ENCODE measurements around the gene RABAC1.
A peak's percentile ranks its signal among the peaks of the same experiment; 100 is the strongest.

RABAC1 gene

DNA sequence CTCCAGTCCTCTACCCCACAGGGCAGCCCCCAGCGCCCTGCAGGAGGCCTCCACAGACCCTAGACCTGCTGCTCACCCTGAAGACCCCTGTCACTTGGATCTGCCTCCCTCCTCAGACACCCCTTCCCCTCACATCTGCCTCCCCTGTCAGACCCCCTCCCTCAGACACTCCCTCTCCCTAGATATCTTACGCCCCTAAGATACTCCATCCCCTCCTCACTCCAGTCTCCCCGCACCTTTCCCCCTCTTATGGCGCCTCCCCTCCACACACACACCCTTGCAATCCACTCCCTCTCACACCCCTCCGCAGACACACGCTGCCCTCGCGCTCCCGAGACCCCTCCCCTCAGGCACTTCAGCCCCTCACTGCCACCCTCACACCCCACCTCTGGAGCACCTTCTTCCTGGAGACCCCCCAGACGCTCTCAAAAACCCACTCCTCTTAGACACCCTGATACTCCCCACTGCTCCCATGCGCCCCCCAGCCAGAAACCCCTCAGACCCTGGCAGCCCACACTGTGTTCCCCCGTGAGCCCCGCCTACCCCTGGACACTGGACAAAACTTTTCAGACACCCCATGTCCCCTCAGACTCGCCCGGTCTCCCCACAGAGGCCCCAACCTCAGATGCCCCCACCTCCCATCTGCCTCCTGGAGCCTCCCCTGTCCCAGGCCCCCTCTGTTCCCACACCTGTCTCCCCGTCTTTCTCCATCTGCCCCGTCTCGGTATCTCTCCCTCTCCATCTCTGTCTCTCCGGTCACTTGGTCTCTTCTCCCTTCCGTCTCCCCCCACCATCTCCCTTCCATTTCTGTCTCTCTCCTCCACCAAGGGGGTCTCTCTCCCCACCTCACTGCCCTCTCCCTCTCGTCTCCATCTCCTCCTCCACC lies 45.3 kb downstream of the RABAC1 start:
- DNase-seq = no peak

DNA sequence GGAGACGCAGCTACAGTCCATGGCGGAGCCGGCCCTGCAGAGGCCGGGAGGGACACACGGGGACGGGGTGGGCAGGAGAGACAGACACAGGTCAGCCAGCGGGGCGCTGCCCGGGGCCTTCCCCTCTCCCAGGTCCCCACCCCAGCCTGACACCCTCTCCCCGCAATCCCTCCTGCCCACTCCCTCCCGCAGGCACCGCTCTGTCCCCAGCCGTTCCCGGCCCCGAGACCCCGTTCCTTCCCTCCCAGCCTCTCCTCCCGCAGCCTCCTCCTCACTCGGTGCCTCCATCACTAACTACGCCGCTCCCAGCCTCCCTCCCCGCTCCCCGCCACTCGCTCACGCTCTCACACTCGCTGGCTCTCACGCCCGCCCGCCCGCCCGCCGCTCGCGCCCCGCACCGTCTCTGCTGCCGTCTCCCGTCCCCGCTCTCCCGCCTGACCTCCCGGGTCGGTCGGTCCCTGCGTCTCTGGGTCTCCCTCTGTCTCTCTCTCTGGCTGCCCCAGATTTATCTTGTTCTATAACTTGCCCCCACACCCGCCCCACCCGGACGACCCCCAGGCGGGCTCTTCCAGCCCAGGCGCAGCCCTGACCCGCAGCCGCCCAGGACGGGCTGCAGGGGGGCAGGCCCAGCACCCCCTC lies 46.1 kb downstream of the RABAC1 start:
- peak; percentile 56 for DNase-seq

DNA sequence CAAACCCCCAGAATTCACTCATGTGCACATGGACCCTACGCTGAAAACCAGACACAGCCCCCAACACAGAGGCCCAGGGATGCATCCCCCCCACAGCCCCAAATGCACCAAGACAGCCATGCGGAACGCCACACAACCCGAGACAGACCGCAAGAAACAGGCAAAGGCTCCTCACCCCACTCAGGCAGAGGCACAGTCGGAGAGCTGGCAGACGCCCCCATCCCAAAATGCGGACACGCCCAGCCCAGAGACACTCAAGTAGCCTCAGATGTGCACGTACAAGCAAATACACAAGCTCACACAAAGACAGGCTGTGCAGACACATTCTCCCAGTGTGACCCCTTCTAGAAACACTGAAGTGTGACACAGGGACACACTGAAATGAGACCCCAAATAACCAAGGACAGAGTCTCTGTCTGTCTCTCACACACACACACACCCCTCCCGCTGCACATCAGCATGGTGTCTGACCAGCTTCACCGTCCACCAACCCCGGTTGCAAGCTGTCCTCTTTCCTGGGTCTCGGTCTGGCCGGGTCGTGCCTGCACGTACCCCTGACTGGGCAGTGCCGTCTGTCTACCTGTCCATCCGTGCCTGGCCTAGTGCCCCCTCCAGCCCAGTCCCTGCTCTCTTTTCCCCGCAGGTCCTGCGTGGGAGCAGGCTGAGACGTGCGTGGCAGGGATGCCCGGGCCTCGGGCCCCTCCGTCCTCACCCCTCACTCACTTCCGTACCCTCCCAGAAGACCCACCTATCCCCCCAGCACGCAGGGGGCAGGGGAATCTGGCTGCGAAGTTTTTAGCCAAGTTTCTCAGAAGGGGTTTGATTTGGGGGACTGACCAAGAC lies 47.0 kb downstream of the RABAC1 start:
- DNase-seq = peak; percentile 37

DNA sequence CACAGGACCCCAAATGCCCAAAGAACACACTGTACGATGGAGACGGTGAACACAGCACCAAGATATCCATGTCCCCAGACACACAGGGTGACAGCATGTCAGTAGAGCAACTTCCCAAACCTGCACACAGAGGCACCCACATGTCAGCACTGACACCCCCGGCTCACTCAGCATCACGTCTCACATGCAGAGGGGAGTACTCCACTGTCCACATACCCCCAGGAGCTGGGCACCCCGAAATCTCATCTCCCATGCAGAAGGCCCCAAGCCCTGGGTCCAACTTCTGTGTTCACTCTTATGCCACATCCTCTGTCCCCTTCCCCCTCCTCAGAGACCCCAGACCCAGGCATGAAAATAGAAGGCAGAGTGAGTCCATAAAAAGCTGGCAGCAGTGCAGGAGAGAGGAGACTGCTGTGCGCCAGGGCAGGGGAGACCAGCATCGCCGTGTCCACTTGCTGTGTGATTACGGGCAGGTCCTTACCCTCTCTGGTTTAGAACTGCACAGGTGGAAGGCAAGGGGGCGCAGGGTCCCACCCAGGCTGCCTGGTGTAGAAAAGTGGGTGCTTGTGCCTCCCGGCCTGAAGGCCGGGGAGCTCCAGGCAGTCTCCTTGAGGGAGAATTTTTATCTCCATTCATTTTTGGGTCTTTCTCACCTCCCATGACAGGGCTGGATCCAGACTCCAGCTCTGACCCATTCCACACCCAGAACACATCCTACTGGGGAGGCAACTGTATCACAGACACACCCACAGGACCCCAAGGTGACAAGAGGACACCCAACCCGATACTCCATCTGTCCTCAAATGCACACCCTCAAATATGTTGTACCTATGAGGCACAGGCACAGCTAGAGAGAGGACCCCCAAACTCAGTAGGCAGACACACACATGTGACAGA lies 47.9 kb downstream of the RABAC1 start:
- peak; percentile 41 for DNase-seq

DNA sequence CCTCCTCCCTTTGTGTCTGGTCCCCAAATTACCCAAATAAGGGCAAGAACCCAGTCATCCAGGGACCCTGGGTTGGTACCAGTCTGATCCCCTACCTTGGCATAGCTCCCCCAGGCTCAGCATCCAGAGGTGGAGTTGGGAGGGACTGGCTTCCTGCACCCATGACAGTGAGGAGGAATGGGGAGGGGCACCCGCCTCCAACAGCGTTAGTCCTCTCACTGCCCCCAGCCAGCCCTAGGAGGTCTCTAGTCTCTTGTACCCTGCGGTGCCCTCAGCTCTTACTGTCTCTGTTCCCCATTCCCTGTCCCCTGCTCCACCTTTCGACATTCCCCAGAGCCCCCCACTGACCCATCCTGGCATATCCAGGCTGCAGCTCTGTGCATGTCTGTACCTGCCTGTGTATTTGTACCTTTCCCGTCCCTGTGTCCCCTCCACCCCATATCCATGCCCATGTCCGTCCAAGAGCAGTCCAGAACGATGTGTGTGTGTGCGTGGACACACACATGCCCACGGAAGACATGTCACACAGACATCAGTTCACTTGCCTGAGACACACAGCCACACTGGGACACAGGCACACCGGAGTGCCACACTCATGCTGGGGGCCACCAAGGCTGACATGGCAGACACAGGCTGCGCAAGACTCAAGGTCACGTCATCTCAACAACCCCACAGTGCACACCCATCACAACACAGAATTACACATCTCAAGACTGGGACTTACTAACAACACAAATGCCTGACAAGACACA lies 48.7 kb downstream of the RABAC1 start:
- peak; percentile 34 for DNase-seq

DNA sequence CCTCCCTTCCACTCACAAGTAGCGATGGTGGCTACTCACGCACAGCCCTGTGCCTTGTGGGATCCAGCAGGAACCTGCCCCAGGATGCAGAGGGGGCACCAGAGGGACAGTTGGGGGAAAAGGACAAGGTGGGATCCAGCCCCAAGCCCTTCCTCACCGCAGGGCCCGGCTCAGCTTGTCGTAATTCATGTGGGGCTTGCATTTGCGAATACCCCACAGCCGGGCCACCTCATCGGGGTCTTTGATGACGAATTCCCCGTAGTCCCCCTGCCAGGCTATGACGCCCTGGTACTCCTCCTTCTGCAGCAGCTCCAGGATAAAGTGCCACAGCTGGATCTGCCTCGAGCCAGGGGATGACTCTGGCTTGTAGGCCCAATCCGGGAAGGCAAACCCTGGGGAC lies 49.4 kb downstream of the RABAC1 start:
- no peak for DNase-seq

DNA sequence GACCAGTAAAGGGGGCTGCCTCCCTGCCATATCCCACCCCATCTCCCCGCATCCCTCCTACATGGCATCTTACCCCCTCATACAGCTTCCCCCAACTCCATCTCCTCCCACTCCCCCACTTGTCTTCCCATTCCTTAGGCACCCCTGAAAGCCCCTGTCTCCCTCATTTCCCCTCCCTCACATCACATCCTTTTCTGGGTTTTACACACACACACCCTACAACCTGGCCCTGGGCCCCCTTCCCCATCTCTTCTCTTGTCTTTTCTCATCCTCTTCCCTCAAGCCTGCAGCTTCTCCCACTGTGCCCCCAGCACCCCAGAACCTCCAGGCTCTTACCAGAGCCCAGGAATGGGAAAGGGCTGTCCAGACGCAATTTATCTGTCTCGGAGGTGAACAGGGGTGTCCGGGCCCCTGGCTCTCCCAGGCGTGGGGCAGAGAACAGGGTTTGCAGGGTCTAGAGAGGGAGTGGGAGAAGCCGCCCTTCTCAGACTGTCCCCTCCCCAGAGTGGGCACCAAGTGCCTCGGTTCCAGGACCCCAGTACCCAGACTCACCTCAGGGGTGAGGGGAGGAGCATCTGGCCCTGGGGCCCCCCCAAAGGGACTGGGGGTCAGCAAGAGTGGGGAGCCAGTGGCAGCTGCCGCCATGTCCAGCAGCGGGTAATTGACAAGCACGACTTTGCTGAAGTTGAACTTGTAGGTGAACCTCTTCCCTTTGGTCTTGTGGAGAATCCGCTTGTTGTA lies 50.2 kb downstream of the RABAC1 start:
- peak; percentile 17 for DNase-seq

DNA sequence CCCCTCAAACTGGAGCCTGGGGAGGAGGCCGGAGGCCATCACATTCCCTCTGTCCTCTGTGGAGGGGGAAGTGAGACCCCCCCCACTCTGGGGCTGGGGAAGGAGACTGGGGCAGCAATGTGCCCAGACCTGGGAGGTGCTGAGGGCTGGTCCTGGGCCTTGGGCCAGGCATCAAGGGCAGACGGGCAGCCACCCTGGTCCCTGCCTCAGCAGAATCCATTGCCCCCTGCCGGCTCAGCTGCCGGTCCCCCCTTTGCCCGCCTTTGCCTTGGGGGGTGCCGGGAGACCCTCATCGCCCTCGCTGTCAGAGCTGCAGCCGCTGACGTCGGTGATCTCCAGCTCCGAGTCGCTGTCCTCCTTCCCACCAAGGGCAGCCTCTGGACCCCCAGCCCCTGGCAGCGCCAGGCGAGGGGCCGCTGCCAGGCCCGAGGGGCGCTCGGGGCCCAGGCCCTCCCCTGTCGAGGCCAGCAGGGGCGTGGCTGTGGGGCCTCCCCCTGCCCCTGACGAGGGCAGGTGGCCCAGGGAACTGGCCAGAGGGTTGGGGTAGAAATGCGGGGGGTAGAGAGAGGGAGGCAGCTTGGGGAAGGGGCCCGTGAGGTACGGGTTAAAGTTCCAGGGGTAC lies 51.0 kb downstream of the RABAC1 start:
- no peak for DNase-seq

DNA sequence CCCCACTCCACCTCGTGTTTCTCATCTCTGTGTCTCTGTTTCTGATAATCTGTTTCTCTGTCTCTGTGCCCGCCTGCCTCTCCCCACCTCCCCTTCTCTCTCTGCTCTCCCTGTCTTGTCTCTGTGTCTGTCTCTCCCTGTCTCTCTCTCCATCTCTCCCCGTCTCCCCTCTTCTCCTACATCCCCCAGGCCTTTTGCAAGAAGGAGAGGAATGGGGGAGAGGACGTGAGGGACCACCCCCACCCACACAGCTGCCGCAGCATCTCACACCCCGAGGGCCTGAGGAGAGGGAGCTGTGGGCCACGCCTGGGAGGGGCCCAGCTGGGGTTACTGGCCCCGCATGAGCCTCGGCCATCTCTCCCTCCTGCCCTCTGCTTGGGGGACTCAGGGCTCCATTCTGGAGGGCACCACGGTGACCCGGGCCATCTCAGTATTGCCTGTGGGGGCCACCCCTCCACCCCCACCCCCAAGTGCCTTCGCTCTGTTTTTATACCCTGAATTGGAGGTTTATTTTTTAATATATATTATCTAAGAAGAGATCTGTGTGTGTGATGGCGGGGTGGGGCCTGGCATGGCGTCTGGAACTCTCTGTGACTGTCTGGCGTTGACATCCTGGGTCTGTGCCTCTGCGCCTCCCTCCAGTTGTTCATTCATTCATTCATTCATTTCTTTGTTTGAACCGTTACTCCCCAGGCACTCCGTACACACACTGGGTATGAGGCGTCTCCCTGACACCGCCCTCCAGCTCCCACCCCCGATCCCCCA lies 52.0 kb downstream of the RABAC1 start:
- no peak for DNase-seq

Measured in CD4-positive, alpha-beta T cell treated with Interleukin-17A for 4 hours (primary cell).